ENCODE results near the gene DPYSL5. TPM values are rescaled to one million over a fixed set of nuclear protein-coding genes. Genes with fewer than 3 reads are reported as not detected.

DPYSL5 gene
- total RNA-seq, 1 donor from 2014 or later, result 2.9 TPM

GRCh38 chr2:26894136-26894535 is 46.2 kb downstream of the DPYSL5 start:
- no peaks in the 10 kb centered on the region for H3K4me1 Mint-ChIP-seq (ENCODE audit: low read depth, unreplicated experiment)
- H3K9me3 Mint-ChIP-seq (ENCODE audit: unreplicated experiment), result no peaks in the 10 kb centered on the region
- Histone ChIP-seq H2AFZ (ENCODE audit: low read depth, low read length) (no peak overlapping the region), H4K20me1 (ENCODE audit: insufficient read depth, low read length) (no peaks in the 10 kb centered on the region), H3K4me2 (ENCODE audit: low read length) (no peak overlapping the region), H3K9ac (ENCODE audit: low read length) (no peak overlapping the region), H3K9me3 (ENCODE audit: insufficient read depth, low read depth, low read length) (no peaks in the 10 kb centered on the region), H3K4me1 (ENCODE audit: insufficient read depth, low read length) (no peaks in the 10 kb centered on the region), H3K27ac (ENCODE audit: low read depth, low read length) (no peak overlapping the region), H3K27me3 (ENCODE audit: insufficient read depth, low read length) (peaks cover 9% of the 10 kb centered on the region), H3K36me3 (ENCODE audit: insufficient read depth, low read length) (no peaks in the 10 kb centered on the region), H3K4me3 (ENCODE audit: insufficient read depth, low read depth, low read length) (no peak overlapping the region), H3K79me2 (ENCODE audit: insufficient read depth, low read length) (no peaks in the 10 kb centered on the region)
- DNase-seq (ENCODE audit: low read depth) (no peak), FAIRE-seq (no peak)
- no peaks in the 10 kb centered on the region for H3K36me3 Mint-ChIP-seq (ENCODE audit: low read depth, unreplicated experiment)
- no peak overlapping the region for H3K4me3 Mint-ChIP-seq (ENCODE audit: unreplicated experiment)
- TF ChIP-seq CTCF (IDR thresholded peaks at IDR 0.05; ENCODE audit: insufficient read depth, low read depth, low read length) (no peak), EZH2 (IDR thresholded peaks at IDR 0.05; ENCODE audit: insufficient read depth, low read length) (no peak)
- H3K27ac Mint-ChIP-seq (ENCODE audit: unreplicated experiment), result no peak overlapping the region
- H3K27me3 Mint-ChIP-seq (ENCODE audit: low read depth, unreplicated experiment), result peaks cover 8% of the 10 kb centered on the region

GRCh38 chr2:26897807-26898479 is 50.0 kb downstream of the DPYSL5 start:
- Histone ChIP-seq H3K27me3 (ENCODE audit: insufficient read depth, low read length) (peaks cover 10% of the 10 kb centered on the region), H3K79me2 (ENCODE audit: insufficient read depth, low read length) (no peaks in the 10 kb centered on the region), H3K4me3 (ENCODE audit: insufficient read depth, low read depth, low read length) (no peak overlapping the region), H3K27ac (ENCODE audit: low read depth, low read length) (no peak overlapping the region), H3K9me3 (ENCODE audit: insufficient read depth, low read depth, low read length) (no peaks in the 10 kb centered on the region), H2AFZ (ENCODE audit: low read depth, low read length) (no peak overlapping the region), H3K9ac (ENCODE audit: low read length) (no peak overlapping the region), H4K20me1 (ENCODE audit: insufficient read depth, low read length) (no peaks in the 10 kb centered on the region), H3K36me3 (ENCODE audit: insufficient read depth, low read length) (no peaks in the 10 kb centered on the region), H3K4me1 (ENCODE audit: insufficient read depth, low read length) (no peaks in the 10 kb centered on the region), H3K4me2 (ENCODE audit: low read length) (no peak overlapping the region)
- FAIRE-seq (no peak), DNase-seq (ENCODE audit: low read depth) (no peak)
- Mint-ChIP-seq H3K36me3 (ENCODE audit: low read depth, unreplicated experiment) (no peaks in the 10 kb centered on the region), H3K9me3 (ENCODE audit: unreplicated experiment) (peaks cover 2% of the 10 kb centered on the region), H3K4me1 (ENCODE audit: low read depth, unreplicated experiment) (peaks cover 4% of the 10 kb centered on the region), H3K27ac (ENCODE audit: unreplicated experiment) (no peak overlapping the region), H3K4me3 (ENCODE audit: unreplicated experiment) (no peak overlapping the region), H3K27me3 (ENCODE audit: low read depth, unreplicated experiment) (peaks cover 19% of the 10 kb centered on the region)
- TF ChIP-seq CTCF (IDR thresholded peaks at IDR 0.05; ENCODE audit: insufficient read depth, low read depth, low read length), result no peak
- TF ChIP-seq EZH2 (IDR thresholded peaks at IDR 0.05; ENCODE audit: insufficient read depth, low read length), result no peak

- Mint-ChIP-seq H3K4me3 (ENCODE audit: unreplicated experiment) (no peak overlapping the region), H3K27ac (ENCODE audit: unreplicated experiment) (no peak overlapping the region), H3K9me3 (ENCODE audit: unreplicated experiment) (peaks cover 2% of the 10 kb centered on the region), H3K36me3 (ENCODE audit: low read depth, unreplicated experiment) (no peaks in the 10 kb centered on the region), H3K27me3 (ENCODE audit: low read depth, unreplicated experiment) (peaks cover 18% of the 10 kb centered on the region), H3K4me1 (ENCODE audit: low read depth, unreplicated experiment) (peaks cover 4% of the 10 kb centered on the region)
- FAIRE-seq (no peak), DNase-seq (ENCODE audit: low read depth) (no peak)
- no peaks in the 10 kb centered on the region for H3K36me3 ChIP-seq (ENCODE audit: insufficient read depth, low read length)
- no peak overlapping the region for H3K9ac ChIP-seq (ENCODE audit: low read length)
- H2AFZ ChIP-seq (ENCODE audit: low read depth, low read length), result no peak overlapping the region
- H3K79me2 ChIP-seq (ENCODE audit: insufficient read depth, low read length), result no peaks in the 10 kb centered on the region
- TF ChIP-seq EZH2 (IDR thresholded peaks at IDR 0.05; ENCODE audit: insufficient read depth, low read length), result no peak
- no peak for TF ChIP-seq CTCF (IDR thresholded peaks at IDR 0.05; ENCODE audit: insufficient read depth, low read depth, low read length)
- no peak overlapping the region for H3K4me2 ChIP-seq (ENCODE audit: low read length)
- no peaks in the 10 kb centered on the region for H3K9me3 ChIP-seq (ENCODE audit: insufficient read depth, low read depth, low read length)
- no peaks in the 10 kb centered on the region for H4K20me1 ChIP-seq (ENCODE audit: insufficient read depth, low read length)
- peaks cover 6% of the 10 kb centered on the region for H3K27me3 ChIP-seq (ENCODE audit: insufficient read depth, low read length)
- no peak overlapping the region for H3K27ac ChIP-seq (ENCODE audit: low read depth, low read length)
- H3K4me3 ChIP-seq (ENCODE audit: insufficient read depth, low read depth, low read length), result no peak overlapping the region
- H3K4me1 ChIP-seq (ENCODE audit: insufficient read depth, low read length), result no peaks in the 10 kb centered on the region
These were observed 50.6 kb downstream of the DPYSL5 start for GRCh38 chr2:26898480-26899078.

Measured in astrocyte (in vitro differentiated cells and primary cell).